Fibroblast of lung (primary cell): ENCODE measurements around the gene PNPLA7. TPM values are rescaled to one million over a fixed set of nuclear protein-coding genes. Genes with fewer than 3 reads are reported as not detected.

Source experiments
- DNase-seq, 2 donors: peaks; one replicate each; pipeline versions ENCODE4 v3.0.0 to v3.0.0-alpha.2; 2010; ENCODE audit warnings: low read depth in 2 of 2
- H2AFZ ChIP-seq: 2 replicates; pipeline ENCODE4 v1.5.1; 2012; ENCODE audit warnings: low read length, control low read depth, inconsistent platforms
- H3K27ac ChIP-seq: 2 replicates; pipeline ENCODE4 v1.5.1; 2011; ENCODE audit warnings: low read length, control low read depth; ENCODE audit not compliant: insufficient read depth
- H3K27me3 ChIP-seq: 2 replicates; pipeline ENCODE4 v1.5.1; 2011; ENCODE audit warnings: mild to moderate bottlenecking, low read length; ENCODE audit not compliant: control insufficient read depth, insufficient read depth
- H3K36me3 ChIP-seq: 2 replicates; pipeline ENCODE4 v1.5.1; 2011; ENCODE audit warnings: low read length; ENCODE audit not compliant: control insufficient read depth, insufficient read depth
- H3K4me1 ChIP-seq: 2 replicates; pipeline ENCODE4 v1.5.1; 2011; ENCODE audit warnings: low read length; ENCODE audit not compliant: control insufficient read depth, insufficient read depth; ENCODE audit errors: extremely low read depth
- H3K4me2 ChIP-seq: 2 replicates; pipeline ENCODE4 v1.5.1; 2011; ENCODE audit warnings: low read length, control low read depth; ENCODE audit not compliant: insufficient read depth; ENCODE audit errors: extremely low read depth
- H3K4me3 ChIP-seq, 4 experiments: fragments of 200-600 bp in 1 of 4; sonication (generic) in 1 of 4; replicated peaks in 1 of 4; 2 replicates each; pipeline ENCODE4 v1.5.1; 2011 to 2016; ENCODE audit warnings: low read length in 4 of 4, low read depth in 3 of 4, mild to moderate bottlenecking in 3 of 4, control low read depth in 2 of 4, inconsistent platforms in 1 of 4, mixed read lengths in 1 of 4; ENCODE audit not compliant: insufficient read depth in 1 of 4; ENCODE audit errors: control extremely low read depth in 1 of 4
- H3K79me2 ChIP-seq: 2 replicates; pipeline ENCODE4 v1.5.1; 2012; ENCODE audit warnings: mild to moderate bottlenecking, low read length, inconsistent platforms; ENCODE audit not compliant: control insufficient read depth, insufficient read depth
- H3K9ac ChIP-seq: 2 replicates; pipeline ENCODE4 v1.5.1; 2011; ENCODE audit warnings: mild to moderate bottlenecking, low read length, control low read depth; ENCODE audit not compliant: insufficient read depth
- H3K9me3 ChIP-seq: 2 replicates; pipeline ENCODE4 v1.5.1; 2012; ENCODE audit warnings: low read depth, low read length; ENCODE audit not compliant: control insufficient read depth, insufficient read depth
- H4K20me1 ChIP-seq: 2 replicates; pipeline ENCODE4 v1.5.1; 2011; ENCODE audit warnings: low read length; ENCODE audit not compliant: control insufficient read depth, insufficient read depth; ENCODE audit errors: extremely low read depth
- EZH2 ChIP-seq: IDR thresholded peaks from 2 replicates; pipeline ENCODE4 v1.5.1; 2012; ENCODE audit warnings: low read length, control low read depth, mild to moderate bottlenecking; ENCODE audit errors: missing control alignments
- polyA plus RNA-seq, 2 donors: library from polyadenylated mRNA; depleted of rRNA in 1 of 2; stranded (reverse) in 1 of 2; unstranded in 1 of 2; fragments of >200 nt; gene quantifications; 2 replicates each; pipeline ENCODE4 v1.2.1, GENCODE V29; 2011 to 2012; ENCODE audit warnings: missing spikeins in 1 of 2
- total RNA-seq: library from RNA; depleted of rRNA; stranded (reverse); fragments of >200 nt; gene quantifications from 2 replicates; pipeline ENCODE4 v1.2.1, GENCODE V29; 2014
- TF ChIP-seq, protein P1 (sequence below), 2 donors: IDR thresholded peaks in 1 of 2; conservative IDR thresholded peaks in 1 of 2; 1 replicate in 1 of 2; 2 replicates in 1 of 2; pipeline ENCODE4 v1.5.1; 2011 to 2012; ENCODE audit warnings: low read length in 2 of 2, control low read depth in 1 of 2, inconsistent platforms in 1 of 2, low read depth in 1 of 2, mild to moderate bottlenecking in 1 of 2

Gene PNPLA7
- total and polyA plus RNA-seq, 2 donors (not counting 1 experiment from before 2014, with no cell fraction given) = 0.23 to 3.0 TPM

DNA sequence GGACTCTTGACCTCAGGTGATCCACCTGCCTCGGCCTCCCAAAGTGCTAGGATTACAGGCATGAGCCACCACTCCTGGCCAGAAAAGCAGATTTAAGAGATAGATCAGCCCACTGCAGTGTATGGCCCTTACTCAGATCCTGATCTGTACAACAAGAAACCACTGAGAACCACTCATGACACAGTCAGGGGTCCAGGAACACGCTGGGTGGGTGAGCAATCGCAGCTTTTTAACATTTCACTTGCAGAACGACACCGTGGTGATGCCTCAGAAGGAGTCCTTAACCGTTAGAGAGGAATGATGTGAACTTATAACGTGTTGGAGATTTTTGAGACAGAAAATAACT is 45.8 kb downstream of the PNPLA7 start:
- no peak for DNase-seq
- H3K27me3 ChIP-seq = no peaks in the 10 kb centered on the region
- H4K20me1 ChIP-seq = no peaks in the 10 kb centered on the region
- no peaks in the 10 kb centered on the region for H3K79me2 ChIP-seq
- TF ChIP-seq EZH2 = no peak
- TF ChIP-seq, protein P1, sequence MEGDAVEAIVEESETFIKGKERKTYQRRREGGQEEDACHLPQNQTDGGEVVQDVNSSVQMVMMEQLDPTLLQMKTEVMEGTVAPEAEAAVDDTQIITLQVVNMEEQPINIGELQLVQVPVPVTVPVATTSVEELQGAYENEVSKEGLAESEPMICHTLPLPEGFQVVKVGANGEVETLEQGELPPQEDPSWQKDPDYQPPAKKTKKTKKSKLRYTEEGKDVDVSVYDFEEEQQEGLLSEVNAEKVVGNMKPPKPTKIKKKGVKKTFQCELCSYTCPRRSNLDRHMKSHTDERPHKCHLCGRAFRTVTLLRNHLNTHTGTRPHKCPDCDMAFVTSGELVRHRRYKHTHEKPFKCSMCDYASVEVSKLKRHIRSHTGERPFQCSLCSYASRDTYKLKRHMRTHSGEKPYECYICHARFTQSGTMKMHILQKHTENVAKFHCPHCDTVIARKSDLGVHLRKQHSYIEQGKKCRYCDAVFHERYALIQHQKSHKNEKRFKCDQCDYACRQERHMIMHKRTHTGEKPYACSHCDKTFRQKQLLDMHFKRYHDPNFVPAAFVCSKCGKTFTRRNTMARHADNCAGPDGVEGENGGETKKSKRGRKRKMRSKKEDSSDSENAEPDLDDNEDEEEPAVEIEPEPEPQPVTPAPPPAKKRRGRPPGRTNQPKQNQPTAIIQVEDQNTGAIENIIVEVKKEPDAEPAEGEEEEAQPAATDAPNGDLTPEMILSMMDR (conservative IDR thresholded peaks at IDR 0.05 in 1 of 2, IDR thresholded peaks at IDR 0.05 in 1 of 2; ENCODE audit: low read depth in 1 of 2, low read length in 2 of 2) = no peak
- no peak overlapping the region for H3K27ac ChIP-seq
- H3K4me3 ChIP-seq = no peak overlapping the region
- no peaks in the 10 kb centered on the region for H3K9me3 ChIP-seq
- no peak overlapping the region for H2AFZ ChIP-seq
- H3K36me3 ChIP-seq = no peaks in the 10 kb centered on the region
- H3K4me1 ChIP-seq = peaks cover 5% of the 10 kb centered on the region
- no peak overlapping the region for H3K4me2 ChIP-seq
- no peak overlapping the region for H3K9ac ChIP-seq

DNA sequence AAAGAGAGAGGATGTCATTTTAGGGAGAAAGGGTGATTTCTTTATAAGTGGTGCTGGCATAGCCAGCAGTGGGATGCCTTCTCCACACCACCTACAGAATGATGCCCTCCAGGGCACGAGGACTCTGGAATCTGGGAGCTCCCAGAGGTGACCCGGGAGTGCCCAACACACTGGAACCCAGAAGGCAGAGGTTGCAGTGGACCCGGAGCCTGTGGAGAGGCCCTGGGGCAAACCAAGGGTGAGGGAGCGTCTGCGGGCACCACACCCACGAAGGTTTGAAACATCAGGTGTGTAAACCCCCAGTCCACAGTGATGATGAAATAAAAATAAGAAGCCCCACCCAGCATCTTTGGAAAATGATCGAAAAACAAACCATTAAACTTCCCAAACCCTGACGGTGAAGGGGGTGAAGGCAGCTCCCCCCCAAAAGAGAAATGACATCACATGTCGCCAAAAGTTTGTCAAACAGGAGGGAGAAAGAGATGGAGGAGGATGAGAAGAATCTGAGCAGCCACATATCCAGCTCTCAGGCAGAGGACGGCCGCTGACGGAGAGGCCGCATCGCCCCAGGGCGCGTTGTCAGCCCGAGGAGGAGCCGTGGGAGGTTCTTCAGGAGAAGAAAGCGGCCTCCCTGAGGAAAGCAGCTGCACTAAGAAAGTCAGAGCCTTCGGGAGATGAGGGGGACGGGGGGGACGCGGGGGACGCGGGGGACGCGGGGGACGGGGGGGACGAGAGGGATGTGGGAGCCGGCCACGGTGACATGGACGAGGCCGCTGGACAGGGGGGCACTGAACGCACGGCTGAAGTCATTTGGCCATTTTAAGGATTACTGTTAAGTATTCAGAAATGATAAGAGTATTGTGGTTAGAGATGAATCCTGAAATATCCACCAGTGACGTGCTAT is 47.9 kb downstream of the PNPLA7 start:
- TF ChIP-seq, protein P1 (conservative IDR thresholded peaks at IDR 0.05 in 1 of 2, IDR thresholded peaks at IDR 0.05 in 1 of 2; ENCODE audit: low read depth in 1 of 2, low read length in 2 of 2) = no peak
- TF ChIP-seq EZH2 = no peak
- H3K9me3 ChIP-seq = no peaks in the 10 kb centered on the region
- H3K4me3 ChIP-seq = no peak overlapping the region
- no peak overlapping the region for H3K4me2 ChIP-seq
- no peaks in the 10 kb centered on the region for H3K79me2 ChIP-seq
- no peak overlapping the region for H2AFZ ChIP-seq
- H3K36me3 ChIP-seq = no peaks in the 10 kb centered on the region
- DNase-seq = no peak
- no peak overlapping the region for H3K9ac ChIP-seq
- H3K4me1 ChIP-seq = peaks cover 4% of the 10 kb centered on the region
- H3K27ac ChIP-seq = no peak overlapping the region
- H4K20me1 ChIP-seq = no peaks in the 10 kb centered on the region
- no peaks in the 10 kb centered on the region for H3K27me3 ChIP-seq

DNA sequence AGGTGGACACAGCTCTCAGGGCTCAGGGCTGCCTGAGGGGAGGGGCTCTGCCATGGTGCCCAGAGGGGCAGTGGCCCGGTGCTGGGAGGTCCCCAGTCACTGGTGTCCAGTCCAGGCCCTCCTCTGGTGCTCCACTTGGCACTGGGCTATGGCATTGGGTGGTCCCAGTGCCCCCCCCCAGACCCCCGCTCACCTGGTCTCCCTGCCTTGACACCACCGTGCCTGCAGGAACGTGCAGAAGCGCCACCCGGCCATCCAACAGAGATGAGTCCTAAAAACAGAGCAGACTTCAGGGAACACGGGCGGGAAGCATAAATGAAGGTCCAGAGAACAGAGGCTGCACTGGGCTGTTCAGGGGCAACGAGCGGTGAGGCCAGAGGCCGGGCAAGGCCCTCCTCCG is 48.7 kb downstream of the PNPLA7 start:
- Histone ChIP-seq H3K4me1 (peaks cover 2% of the 10 kb centered on the region), H3K27me3 (no peaks in the 10 kb centered on the region), H3K79me2 (no peaks in the 10 kb centered on the region), H3K4me3 (no peak overlapping the region), H3K27ac (no peak overlapping the region), H2AFZ (no peak overlapping the region), H3K9me3 (no peaks in the 10 kb centered on the region), H3K4me2 (no peak overlapping the region), H4K20me1 (no peaks in the 10 kb centered on the region), H3K9ac (no peak overlapping the region), H3K36me3 (no peaks in the 10 kb centered on the region)
- DNase-seq = no peak
- TF ChIP-seq EZH2 = no peak
- TF ChIP-seq, protein P1 (conservative IDR thresholded peaks at IDR 0.05 in 1 of 2, IDR thresholded peaks at IDR 0.05 in 1 of 2; ENCODE audit: low read depth in 1 of 2, low read length in 2 of 2) = no peak
